Activated CD8-positive, alpha-beta memory T cell treated with anti-CD3 and anti-CD28 coated beads for 4 hours (primary cell): ENCODE data around the gene MRLN.
"Not testable (repeated sequence)": the region's sequence is repeated elsewhere in the genome, so short reads cannot be mapped to it uniquely, and the experiment has no call there.

Experiments
- DNase-seq, 2 donors: peaks; one replicate each; pipeline ENCODE4 v3.0.0-alpha.2; 2020; ENCODE audit warnings: low read depth in 2 of 2

Gene MRLN

GRCh38 chr10:59745163-59745650 is 8.0 kb downstream of the MRLN start:
- DNase-seq: no peak

- DNase-seq: not testable (repeated sequence)
Observed at GRCh38 chr10:59744762-59745161, 8.5 kb downstream of the MRLN start.

GRCh38 chr10:59744156-59744555 is 9.1 kb downstream of the MRLN start:
- DNase-seq: not testable (repeated sequence)

- DNase-seq: no peak
Observed at GRCh38 chr10:59741583-59741982, 11.7 kb downstream of the MRLN start.

GRCh38 chr10:59741048-59741447 is 12.2 kb downstream of the MRLN start:
- DNase-seq: no peak

GRCh38 chr10:59736749-59737148 is 16.5 kb downstream of the MRLN start:
- DNase-seq: no peak

- no peak for DNase-seq
Observed at GRCh38 chr10:59735296-59735695, 18.0 kb downstream of the MRLN start.

GRCh38 chr10:59734014-59734462 is 19.2 kb downstream of the MRLN start:
- DNase-seq: no peak

GRCh38 chr10:59733321-59734013 is 19.8 kb downstream of the MRLN start:
- not testable (repeated sequence) for DNase-seq

GRCh38 chr10:59732849-59733248 is 20.4 kb downstream of the MRLN start:
- DNase-seq: not testable (repeated sequence)

GRCh38 chr10:59729167-59729566 is 24.1 kb downstream of the MRLN start:
- DNase-seq: not testable (repeated sequence)

GRCh38 chr10:59724098-59724938 is 28.9 kb downstream of the MRLN start:
- DNase-seq: no peak

GRCh38 chr10:59720377-59720776 is 32.9 kb downstream of the MRLN start:
- DNase-seq: no peak

- DNase-seq: no peak
Observed at GRCh38 chr10:59719374-59719773, 33.9 kb downstream of the MRLN start.

GRCh38 chr10:59718257-59718656 is 35.0 kb downstream of the MRLN start:
- no peak for DNase-seq

GRCh38 chr10:59713196-59713821 is 39.9 kb downstream of the MRLN start:
- DNase-seq: no peak

- no peak for DNase-seq
Observed at GRCh38 chr10:59711871-59712494, 41.3 kb downstream of the MRLN start.

- no peak for DNase-seq
Observed at GRCh38 chr10:59709395-59710125, 43.7 kb downstream of the MRLN start, which contains the start of gene SLC16A9. Gene SLC16A9 (minus strand): TSS chr10:59709850. CDS start chr10:59684291, 25,559 bp downstream.

GRCh38 chr10:59708816-59709394 is 44.4 kb downstream of the MRLN start:
- no peak for DNase-seq
